HepG2 (cell line): ENCODE results near the gene PIP5K1C. TPM values are rescaled to one million over a fixed set of nuclear protein-coding genes. Genes with fewer than 3 reads are reported as not detected.
A peak's percentile ranks its signal among the peaks of the same experiment; 100 is the strongest.

ENCODE experiments used
- ARHGAP35 ChIP-seq: sonication (generic); formaldehyde crosslinking; IDR thresholded peaks from 2 replicates; pipeline ENCODE4 v1.9.0; 2022; ENCODE audit warnings: mild to moderate bottlenecking, inconsistent platforms, moderate library complexity, missing genetic modification reagents, borderline replicate concordance
- BCLAF1 ChIP-seq: fragments of 450-650 bp; IDR thresholded peaks from 2 replicates; pipeline ENCODE4 v1.6.1; 2017; ENCODE audit warnings: mild to moderate bottlenecking
- FOXP1 ChIP-seq, 2 experiments: fragments of 450-650 bp in 1 of 2; IDR thresholded peaks; 2 replicates each; pipeline ENCODE4 v1.6.1; 2017 to 2018; ENCODE audit warnings: antibody characterized with exemption in 1 of 2
- GTF3A ChIP-seq: sonication (generic); formaldehyde crosslinking; conservative IDR thresholded peaks from 2 replicates; pipeline ENCODE4 v1.4.0; 2020; ENCODE audit warnings: mild to moderate bottlenecking, missing genetic modification reagents
- MAZ ChIP-seq, 2 experiments: sonication (generic) in 1 of 2; formaldehyde crosslinking in 1 of 2; IDR thresholded peaks; 2 replicates each; pipeline versions ENCODE4 v1.5.0 to v1.6.1; 2012 to 2020; ENCODE audit warnings: low read depth in 2 of 2, mild to moderate bottlenecking in 2 of 2, borderline replicate concordance in 1 of 2, improper control_type of control experiment in 1 of 2, low read length in 1 of 2, missing genetic modification reagents in 1 of 2, moderate library complexity in 1 of 2
- MYPOP ChIP-seq: sonication (generic); formaldehyde crosslinking; IDR thresholded peaks from 2 replicates; pipeline ENCODE4 v1.8.1; 2023; ENCODE audit warnings: mild to moderate bottlenecking, moderate library complexity, missing genetic modification reagents
- POLR2G ChIP-seq: fragments of 200-400 bp; formaldehyde crosslinking; IDR thresholded peaks from 2 replicates; pipeline ENCODE4 v1.6.1; 2018; ENCODE audit warnings: mild to moderate bottlenecking, low read depth, low read length, moderate library complexity
- SNAI1 ChIP-seq: sonication (generic); formaldehyde crosslinking; IDR thresholded peaks from 2 replicates; pipeline ENCODE4 v1.5.0; 2020; ENCODE audit warnings: mild to moderate bottlenecking, missing genetic modification reagents, borderline replicate concordance
- STAG1 ChIP-seq: sonication (generic); formaldehyde crosslinking; IDR thresholded peaks from 2 replicates; pipeline ENCODE4 v1.4.0; 2020; ENCODE audit warnings: missing genetic modification reagents
- ZKSCAN1 ChIP-seq: fragments of 150-350 bp; IDR thresholded peaks from 2 replicates; pipeline ENCODE4 v1.6.1; 2014; ENCODE audit warnings: low read length
- ZMAT3 ChIP-seq: sonication (generic); formaldehyde crosslinking; conservative IDR thresholded peaks from 2 replicates; pipeline ENCODE4 v1.7.0; 2021; ENCODE audit warnings: missing genetic modification reagents
- ZNF549 ChIP-seq: sonication (generic); formaldehyde crosslinking; IDR thresholded peaks from 2 replicates; pipeline ENCODE4 v1.5.0; 2020; ENCODE audit warnings: missing genetic modification reagents
- ZNF674 ChIP-seq: sonication (generic); formaldehyde crosslinking; IDR thresholded peaks from 2 replicates; pipeline ENCODE4 v1.5.0; 2020; ENCODE audit warnings: low read depth, mild to moderate bottlenecking, missing genetic modification reagents
- ZNF780A ChIP-seq: sonication (generic); formaldehyde crosslinking; IDR thresholded peaks from 2 replicates; pipeline ENCODE4 v1.8.0; 2022; ENCODE audit warnings: mild to moderate bottlenecking, missing genetic modification reagents, moderate library complexity
- ZSCAN25 ChIP-seq: sonication (generic); formaldehyde crosslinking; IDR thresholded peaks from 2 replicates; pipeline ENCODE4 v1.8.0; 2022; ENCODE audit warnings: mild to moderate bottlenecking, missing genetic modification reagents
- polyA plus RNA-seq, 8 experiments: library from polyadenylated mRNA; depleted of rRNA in 3 of 8; stranded (reverse) in 7 of 8; unstranded in 1 of 8; fragments of >200 nt; fragmentation: Illumina TruSeq in 4 of 8; extraction: Trizol in 4 of 8; gene quantifications; 2 replicates each; pipeline versions ENCODE4 v1.2.1 to v1.2.3, GENCODE V29; 2011 to 2016; ENCODE audit warnings: low read depth in 4 of 8, missing spikeins in 1 of 8, mixed read lengths in 1 of 8; ENCODE audit not compliant: insufficient read depth in 1 of 8
- total RNA-seq, 5 experiments: library from RNA; depleted of rRNA; stranded (reverse); fragments of >200 nt; fragmentation: Illumina TruSeq; extraction: Trizol; gene quantifications; 2 replicates each; pipeline ENCODE4 v1.2.3, GENCODE V29; 2016; ENCODE audit warnings: low read depth in 1 of 5
- TF ChIP-seq, protein P1 (sequence below): sonication (generic); formaldehyde crosslinking; IDR thresholded peaks from 2 replicates; pipeline ENCODE4 v1.5.0; 2020; ENCODE audit warnings: mild to moderate bottlenecking, missing genetic modification reagents, borderline replicate concordance
- TF ChIP-seq, protein P2 (sequence below): sonication (generic); formaldehyde crosslinking; IDR thresholded peaks from 2 replicates; pipeline ENCODE4 v1.4.0; 2020; ENCODE audit warnings: mild to moderate bottlenecking, missing genetic modification reagents

Gene PIP5K1C
- total and polyA plus RNA-seq, 2 of the 13 experiments (the other 11 are each of a cell fraction or from before 2014, with no cell fraction given): 3.6 to 4.3 TPM

GRCh38 chr19:3618144-3618810 is 82.0 kb downstream of the PIP5K1C start (continued):
- TF ChIP-seq, protein P1, sequence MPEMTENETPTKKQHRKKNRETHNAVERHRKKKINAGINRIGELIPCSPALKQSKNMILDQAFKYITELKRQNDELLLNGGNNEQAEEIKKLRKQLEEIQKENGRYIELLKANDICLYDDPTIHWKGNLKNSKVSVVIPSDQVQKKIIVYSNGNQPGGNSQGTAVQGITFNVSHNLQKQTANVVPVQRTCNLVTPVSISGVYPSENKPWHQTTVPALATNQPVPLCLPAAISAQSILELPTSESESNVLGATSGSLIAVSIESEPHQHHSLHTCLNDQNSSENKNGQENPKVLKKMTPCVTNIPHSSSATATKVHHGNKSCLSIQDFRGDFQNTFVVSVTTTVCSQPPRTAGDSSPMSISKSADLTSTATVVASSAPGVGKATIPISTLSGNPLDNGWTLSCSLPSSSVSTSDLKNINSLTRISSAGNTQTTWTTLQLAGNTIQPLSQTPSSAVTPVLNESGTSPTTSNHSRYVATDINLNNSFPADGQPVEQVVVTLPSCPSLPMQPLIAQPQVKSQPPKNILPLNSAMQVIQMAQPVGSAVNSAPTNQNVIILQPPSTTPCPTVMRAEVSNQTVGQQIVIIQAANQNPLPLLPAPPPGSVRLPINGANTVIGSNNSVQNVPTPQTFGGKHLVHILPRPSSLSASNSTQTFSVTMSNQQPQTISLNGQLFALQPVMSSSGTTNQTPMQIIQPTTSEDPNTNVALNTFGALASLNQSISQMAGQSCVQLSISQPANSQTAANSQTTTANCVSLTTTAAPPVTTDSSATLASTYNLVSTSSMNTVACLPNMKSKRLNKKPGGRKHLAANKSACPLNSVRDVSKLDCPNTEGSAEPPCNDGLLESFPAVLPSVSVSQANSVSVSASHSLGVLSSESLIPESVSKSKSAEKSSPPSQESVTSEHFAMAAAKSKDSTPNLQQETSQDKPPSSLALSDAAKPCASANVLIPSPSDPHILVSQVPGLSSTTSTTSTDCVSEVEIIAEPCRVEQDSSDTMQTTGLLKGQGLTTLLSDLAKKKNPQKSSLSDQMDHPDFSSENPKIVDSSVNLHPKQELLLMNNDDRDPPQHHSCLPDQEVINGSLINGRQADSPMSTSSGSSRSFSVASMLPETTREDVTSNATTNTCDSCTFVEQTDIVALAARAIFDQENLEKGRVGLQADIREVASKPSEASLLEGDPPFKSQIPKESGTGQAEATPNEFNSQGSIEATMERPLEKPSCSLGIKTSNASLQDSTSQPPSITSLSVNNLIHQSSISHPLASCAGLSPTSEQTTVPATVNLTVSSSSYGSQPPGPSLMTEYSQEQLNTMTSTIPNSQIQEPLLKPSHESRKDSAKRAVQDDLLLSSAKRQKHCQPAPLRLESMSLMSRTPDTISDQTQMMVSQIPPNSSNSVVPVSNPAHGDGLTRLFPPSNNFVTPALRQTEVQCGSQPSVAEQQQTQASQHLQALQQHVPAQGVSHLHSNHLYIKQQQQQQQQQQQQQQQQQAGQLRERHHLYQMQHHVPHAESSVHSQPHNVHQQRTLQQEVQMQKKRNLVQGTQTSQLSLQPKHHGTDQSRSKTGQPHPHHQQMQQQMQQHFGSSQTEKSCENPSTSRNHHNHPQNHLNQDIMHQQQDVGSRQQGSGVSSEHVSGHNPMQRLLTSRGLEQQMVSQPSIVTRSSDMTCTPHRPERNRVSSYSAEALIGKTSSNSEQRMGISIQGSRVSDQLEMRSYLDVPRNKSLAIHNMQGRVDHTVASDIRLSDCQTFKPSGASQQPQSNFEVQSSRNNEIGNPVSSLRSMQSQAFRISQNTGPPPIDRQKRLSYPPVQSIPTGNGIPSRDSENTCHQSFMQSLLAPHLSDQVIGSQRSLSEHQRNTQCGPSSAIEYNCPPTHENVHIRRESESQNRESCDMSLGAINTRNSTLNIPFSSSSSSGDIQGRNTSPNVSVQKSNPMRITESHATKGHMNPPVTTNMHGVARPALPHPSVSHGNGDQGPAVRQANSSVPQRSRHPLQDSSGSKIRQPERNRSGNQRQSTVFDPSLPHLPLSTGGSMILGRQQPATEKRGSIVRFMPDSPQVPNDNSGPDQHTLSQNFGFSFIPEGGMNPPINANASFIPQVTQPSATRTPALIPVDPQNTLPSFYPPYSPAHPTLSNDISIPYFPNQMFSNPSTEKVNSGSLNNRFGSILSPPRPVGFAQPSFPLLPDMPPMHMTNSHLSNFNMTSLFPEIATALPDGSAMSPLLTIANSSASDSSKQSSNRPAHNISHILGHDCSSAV (CRISPR knock-in tag): no peak
- TF ChIP-seq FOXP1 (IDR thresholded peaks at IDR 0.05): no peak
- no peak for TF ChIP-seq FOXP1 (CRISPR knock-in tag; IDR thresholded peaks at IDR 0.05)
- peak; percentile 73; the same call in 1 of the 2 replicates for TF ChIP-seq ZSCAN25 (CRISPR knock-in tag)
- TF ChIP-seq ZNF549 (CRISPR knock-in tag): no peak
- TF ChIP-seq STAG1 (CRISPR knock-in tag): peak; percentile 61
- TF ChIP-seq SNAI1 (CRISPR knock-in tag): no peak
- no peak for TF ChIP-seq ZNF674 (CRISPR knock-in tag)
- no peak for TF ChIP-seq ZKSCAN1
- TF ChIP-seq MYPOP (CRISPR knock-in tag): no peak
- TF ChIP-seq ZNF780A (CRISPR knock-in tag): no peak
- no peak for TF ChIP-seq MAZ (IDR thresholded peaks at IDR 0.05; ENCODE audit: borderline replicate concordance, low read depth, low read length)
- TF ChIP-seq MAZ (CRISPR knock-in tag; IDR thresholded peaks at IDR 0.05; ENCODE audit: low read depth): no peak
- TF ChIP-seq ARHGAP35 (CRISPR knock-in tag): no peak
- TF ChIP-seq GTF3A (CRISPR knock-in tag): no peak
- TF ChIP-seq, protein P2, sequence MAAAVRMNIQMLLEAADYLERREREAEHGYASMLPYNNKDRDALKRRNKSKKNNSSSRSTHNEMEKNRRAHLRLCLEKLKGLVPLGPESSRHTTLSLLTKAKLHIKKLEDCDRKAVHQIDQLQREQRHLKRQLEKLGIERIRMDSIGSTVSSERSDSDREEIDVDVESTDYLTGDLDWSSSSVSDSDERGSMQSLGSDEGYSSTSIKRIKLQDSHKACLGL: no peak
- no peak for TF ChIP-seq ZMAT3 (CRISPR knock-in tag)
- TF ChIP-seq BCLAF1: no peak
- TF ChIP-seq POLR2G: no peak
